Transverse colon (tissue), 4 donors: ENCODE results near the gene RTP5. TPM values are rescaled to one million over a fixed set of nuclear protein-coding genes. Genes with fewer than 3 reads are reported as not detected.

ENCODE experiments used
- DNase-seq: peaks from one replicate; pipeline ENCODE4 v3.0.0-alpha.2; 2019
- H3K27ac ChIP-seq, 4 donors: fragments of 200-600 bp; sonication (generic); 2 replicates each; pipeline ENCODE4 v1.5.1; 2016 to 2018; ENCODE audit warnings: inconsistent platforms in 4 of 4
- H3K27me3 ChIP-seq: fragments of 200-600 bp; sonication (generic); 2 replicates; pipeline ENCODE4 v1.5.1; 2017; ENCODE audit warnings: inconsistent platforms
- H3K36me3 ChIP-seq, 4 donors: fragments of 200-600 bp; sonication (generic); 2 replicates each; pipeline ENCODE4 v1.5.1; 2017 to 2019; ENCODE audit warnings: inconsistent platforms in 4 of 4
- H3K4me1 ChIP-seq, 4 donors: fragments of 200-600 bp; sonication (generic); 2 replicates each; pipeline ENCODE4 v1.5.1; 2017 to 2020; ENCODE audit warnings: inconsistent platforms in 4 of 4
- H3K4me3 ChIP-seq, 4 donors: fragments of 200-600 bp; sonication (generic); 1 replicate in 1 of 4; 2 replicates in 3 of 4; pipeline versions ENCODE4 v1.5.1 to v1.6.1; 2017 to 2019; ENCODE audit warnings: inconsistent platforms in 4 of 4
- H3K9me3 ChIP-seq, 2 donors: fragments of 200-600 bp; sonication (generic); 2 replicates each; pipeline ENCODE4 v1.5.1; 2017 to 2019; ENCODE audit warnings: inconsistent platforms in 2 of 2
- EP300 ChIP-seq: sonication (generic); formaldehyde crosslinking; IDR thresholded peaks from one replicate; pipeline ENCODE4 v1.6.1; 2017; ENCODE audit warnings: antibody characterized with exemption, low read depth
- POLR2A ChIP-seq: fragments of 450-650 bp; IDR thresholded peaks from one replicate; pipeline ENCODE4 v1.6.1; 2016; ENCODE audit warnings: antibody characterized with exemption, mild to moderate bottlenecking, moderate library complexity
- POLR2AphosphoS5 ChIP-seq, 3 donors: sonication (generic); formaldehyde crosslinking; IDR thresholded peaks; one replicate each; pipeline ENCODE4 v1.6.1; 2016; ENCODE audit warnings: antibody characterized with exemption in 3 of 3
- WGBS, 2 donors: methylation state at CpG; one replicate each; pipeline ENCODE4 v1.1.5; 2018; ENCODE audit warnings: low coverage in 1 of 2; 5-methylcytosine and 5-hydroxymethylcytosine counted together
- in situ Hi-C, 4 donors: fragments of 200-750 bp; cut with MboI; loops; one replicate each; pipeline versions ENCODE4 v1.15.0 to v1.15.1; 2017; ENCODE audit warnings: low sequenced_read_pairs in 3 of 4, low pct_ligation_motif_present in 1 of 4, low pct_unique_long_range_greater_than_20kb in 1 of 4
- intact Hi-C: fragments of 100-400 bp; cut with DNase I; formaldehyde crosslinking; loops from one replicate; pipeline ENCODE4 v1.15.1; 2023; ENCODE audit warnings: low total_unique reads
- total RNA-seq, 4 donors: library from RNA; depleted of rRNA; stranded (reverse); fragments of >200 nt; gene quantifications; one replicate each; pipeline ENCODE4 v1.1.0, GENCODE V29; 2016
- TF ChIP-seq, protein P1 (sequence below), 5 experiments: fragments of 200-600 bp in 3 of 5; fragments of 450-650 bp in 2 of 5; sonication (generic) in 3 of 5; IDR thresholded peaks; 1 replicate in 2 of 5; 2 replicates in 3 of 5; pipeline ENCODE4 v1.5.1; 2016 to 2017; ENCODE audit warnings: antibody characterized with exemption in 5 of 5, inconsistent platforms in 3 of 5, mild to moderate bottlenecking in 2 of 5, moderate library complexity in 1 of 5

Gene RTP5
- total RNA-seq, 4 donors from 2014 or later = 0.16 TPM; not detected in 3

DNA sequence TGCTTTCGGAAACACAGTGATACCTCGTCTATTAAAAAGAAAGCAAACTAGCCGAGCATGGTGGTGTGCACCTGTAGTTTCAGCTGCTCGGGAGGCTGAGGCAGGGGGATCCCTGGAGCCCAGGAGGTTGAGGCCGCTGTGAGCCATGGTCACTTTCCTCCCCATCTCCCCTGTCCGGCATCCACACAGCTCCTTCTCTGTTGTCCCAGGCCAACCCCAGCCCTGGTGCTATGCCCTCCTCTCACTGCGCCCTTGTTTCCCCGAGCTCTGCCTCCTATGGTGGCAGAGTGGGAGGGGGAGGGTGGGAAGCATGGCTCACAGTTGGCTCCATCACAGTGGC is 15.4 kb downstream of the RTP5 start:
- TF ChIP-seq, protein P1, sequence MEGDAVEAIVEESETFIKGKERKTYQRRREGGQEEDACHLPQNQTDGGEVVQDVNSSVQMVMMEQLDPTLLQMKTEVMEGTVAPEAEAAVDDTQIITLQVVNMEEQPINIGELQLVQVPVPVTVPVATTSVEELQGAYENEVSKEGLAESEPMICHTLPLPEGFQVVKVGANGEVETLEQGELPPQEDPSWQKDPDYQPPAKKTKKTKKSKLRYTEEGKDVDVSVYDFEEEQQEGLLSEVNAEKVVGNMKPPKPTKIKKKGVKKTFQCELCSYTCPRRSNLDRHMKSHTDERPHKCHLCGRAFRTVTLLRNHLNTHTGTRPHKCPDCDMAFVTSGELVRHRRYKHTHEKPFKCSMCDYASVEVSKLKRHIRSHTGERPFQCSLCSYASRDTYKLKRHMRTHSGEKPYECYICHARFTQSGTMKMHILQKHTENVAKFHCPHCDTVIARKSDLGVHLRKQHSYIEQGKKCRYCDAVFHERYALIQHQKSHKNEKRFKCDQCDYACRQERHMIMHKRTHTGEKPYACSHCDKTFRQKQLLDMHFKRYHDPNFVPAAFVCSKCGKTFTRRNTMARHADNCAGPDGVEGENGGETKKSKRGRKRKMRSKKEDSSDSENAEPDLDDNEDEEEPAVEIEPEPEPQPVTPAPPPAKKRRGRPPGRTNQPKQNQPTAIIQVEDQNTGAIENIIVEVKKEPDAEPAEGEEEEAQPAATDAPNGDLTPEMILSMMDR (IDR thresholded peaks at IDR 0.05) = no peak
- TF ChIP-seq POLR2AphosphoS5 (IDR thresholded peaks at IDR 0.05) (no peak), EP300 (no peak), POLR2A (no peak)
- intact Hi-C loops (no loop called here), in situ Hi-C loops (no loop called here)
- Histone ChIP-seq H3K27me3 (no peaks in the 10 kb centered on the region), H3K4me3 (no peak overlapping the region), H3K36me3 (no peaks in the 10 kb centered on the region), H3K9me3 (no peaks in the 10 kb centered on the region), H3K4me1 (peaks cover 0 to 21% (median 12%) of the 10 kb centered on the region in 4 donors), H3K27ac (no peak overlapping the region)
- no peak for DNase-seq
- 97 to 100% methylated on average over 3 to 8 of the region's 8 CpGs for WGBS, 2 donors

DNA sequence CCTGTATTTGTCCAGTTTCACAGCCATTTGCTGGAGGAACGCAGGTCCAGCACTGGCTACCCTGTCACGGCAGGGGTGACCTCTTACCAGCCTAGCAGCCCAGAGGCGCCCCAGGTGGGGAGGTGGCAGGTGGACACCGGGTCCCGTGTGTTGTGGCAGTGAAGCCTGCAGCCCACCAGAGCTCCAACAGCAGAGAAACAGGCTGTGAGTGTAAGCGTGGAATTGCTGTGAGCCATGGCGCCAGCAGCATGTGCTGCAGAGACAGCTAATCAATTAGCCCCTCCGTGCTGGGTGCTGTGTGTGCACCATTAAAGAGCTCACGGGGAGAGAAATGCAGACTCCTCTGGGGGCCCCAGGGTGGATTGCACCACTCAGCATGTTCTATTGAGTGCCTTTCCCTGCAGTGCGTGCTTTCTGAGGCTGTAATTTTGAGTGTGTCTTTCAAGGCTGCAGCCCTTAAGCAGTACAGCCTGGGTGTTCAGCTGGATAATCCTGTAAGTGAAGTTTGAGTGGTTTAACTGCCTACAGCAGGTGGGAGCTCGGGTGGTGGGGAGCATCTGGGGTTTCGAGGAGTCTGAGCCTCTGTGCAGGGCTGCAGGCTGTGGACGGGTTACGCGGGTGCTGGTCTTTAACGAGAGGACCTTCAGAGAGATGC is 15.9 kb downstream of the RTP5 start:
- intact Hi-C loops (no loop called here), in situ Hi-C loops (no loop called here)
- WGBS, 2 donors = 94% methylated on average over 16 of the region's 16 CpGs; no CpG with 5 or more reads in 1 of the 2 donors
- Histone ChIP-seq H3K4me3 (no peak overlapping the region), H3K36me3 (no peaks in the 10 kb centered on the region), H3K9me3 (no peaks in the 10 kb centered on the region), H3K4me1 (peaks cover 0 to 21% (median 12%) of the 10 kb centered on the region in 4 donors), H3K27me3 (no peaks in the 10 kb centered on the region), H3K27ac (no peak overlapping the region)
- no peak for DNase-seq
- TF ChIP-seq POLR2AphosphoS5 (IDR thresholded peaks at IDR 0.05) (no peak), EP300 (no peak), POLR2A (no peak)
- TF ChIP-seq, protein P1 (IDR thresholded peaks at IDR 0.05) = no peak

DNA sequence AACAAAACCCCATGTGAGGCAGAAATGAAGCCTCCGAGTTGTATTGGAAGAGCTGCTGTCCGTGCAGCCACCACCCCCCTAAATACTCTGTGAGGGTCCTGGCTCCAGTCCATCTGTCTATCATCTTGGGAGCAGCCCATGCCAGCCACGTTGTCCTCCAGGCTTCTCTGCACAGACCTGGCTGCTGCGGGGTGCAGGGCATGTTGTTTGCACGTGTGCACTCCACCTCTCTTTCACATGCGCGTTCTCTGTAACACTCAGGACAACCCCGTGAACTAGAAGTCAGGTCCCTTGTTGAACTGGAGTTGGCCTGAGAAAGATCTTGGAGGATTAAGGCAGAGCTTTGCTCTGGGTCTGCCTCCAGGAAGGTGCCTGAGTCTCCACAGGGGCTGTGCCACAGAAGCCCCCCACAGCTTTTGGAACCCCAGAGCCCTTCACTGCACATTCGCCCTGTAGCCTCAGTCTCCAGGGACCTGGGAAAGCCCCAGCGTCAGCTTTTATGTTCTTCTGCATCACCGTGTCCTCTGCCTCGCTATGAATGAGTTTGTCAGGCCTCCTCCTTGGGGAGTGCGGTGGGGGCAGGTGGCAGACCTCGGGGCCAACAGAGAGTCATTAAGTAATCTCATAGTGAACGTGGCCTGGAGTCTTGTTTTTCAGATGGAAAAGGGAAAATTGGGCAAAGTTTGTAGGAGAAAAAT is 16.6 kb downstream of the RTP5 start:
- DNase-seq = no peak
- intact Hi-C loops = no loop called here

DNA sequence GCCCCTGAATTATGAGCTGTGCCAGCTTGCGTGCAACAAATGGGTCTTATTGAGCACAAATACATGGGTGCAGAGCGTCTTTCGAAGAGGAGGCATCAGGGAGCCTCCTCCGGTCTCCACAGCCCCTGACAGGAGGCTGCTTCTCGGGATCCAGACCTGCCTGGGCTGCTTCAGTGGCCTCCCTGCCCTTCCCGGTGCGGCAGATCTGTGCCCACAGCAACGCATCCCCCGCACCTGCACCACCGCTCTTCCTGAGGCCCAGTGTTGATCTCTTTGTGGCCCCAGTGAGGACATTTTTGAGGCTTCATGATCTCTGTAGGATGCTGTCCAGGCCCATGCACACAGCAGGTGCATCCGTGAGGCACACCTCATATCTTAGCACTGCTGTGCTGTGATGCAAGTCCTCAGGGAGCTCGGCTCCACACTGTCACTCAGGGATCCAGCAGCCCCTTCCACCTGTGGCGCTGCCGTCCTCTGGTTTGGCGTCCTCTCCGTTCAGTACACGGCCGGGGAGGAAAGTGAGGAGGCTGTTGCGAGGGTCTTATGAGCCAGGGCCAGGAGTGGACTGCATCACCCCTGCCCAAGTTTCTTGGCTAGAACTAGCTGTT is 17.4 kb downstream of the RTP5 start:
- intact Hi-C loops = no loop called here
- in situ Hi-C loops = no loop called here

More for the DNA sequence above, 16.6 kb downstream of the RTP5 start:
- Histone ChIP-seq H3K4me3 (no peak overlapping the region), H3K36me3 (no peaks in the 10 kb centered on the region), H3K9me3 (no peaks in the 10 kb centered on the region), H3K27me3 (no peaks in the 10 kb centered on the region), H3K4me1 (peaks cover 0 to 15% (median 10%) of the 10 kb centered on the region in 4 donors), H3K27ac (no peak overlapping the region)
- 60 to 76% methylated on average over 2 to 15 of the region's 15 CpGs for WGBS, 2 donors
- TF ChIP-seq POLR2AphosphoS5 (IDR thresholded peaks at IDR 0.05) (no peak), EP300 (no peak), POLR2A (no peak)
- TF ChIP-seq, protein P1 (IDR thresholded peaks at IDR 0.05) = no peak
- in situ Hi-C loops = no loop called here

More for the DNA sequence above, 17.4 kb downstream of the RTP5 start:
- H3K36me3 ChIP-seq = no peaks in the 10 kb centered on the region
- H3K9me3 ChIP-seq = no peaks in the 10 kb centered on the region
- WGBS, 2 donors = 90% methylated on average over 19 of the region's 19 CpGs; no CpG with 5 or more reads in 1 of the 2 donors
- no peak overlapping the region for H3K27ac ChIP-seq
- H3K27me3 ChIP-seq = no peaks in the 10 kb centered on the region
- no peak for TF ChIP-seq EP300
- TF ChIP-seq, protein P1 (IDR thresholded peaks at IDR 0.05) = no peak
- TF ChIP-seq POLR2AphosphoS5 (IDR thresholded peaks at IDR 0.05) = no peak
- TF ChIP-seq POLR2A = no peak
- no peak for DNase-seq
- no peak overlapping the region for H3K4me3 ChIP-seq
- peaks cover 0 to 13% (median 8%) of the 10 kb centered on the region in 4 donors for H3K4me1 ChIP-seq
